Upper lobe of right lung (tissue), 1 donor: ENCODE results near the gene THYN1. TPM values are rescaled to one million over a fixed set of nuclear protein-coding genes. Genes with fewer than 3 reads are reported as not detected.

Experiments
- ATAC-seq: fragments of 200-7000 bp; cut with Tn5 transposase; one replicate; pipeline ENCODE4 v1.9.1; 2020; ENCODE audit warnings: mild to moderate bottlenecking, moderate library complexity
- DNase-seq: peaks from one replicate; pipeline ENCODE4 v3.0.0-alpha.2; 2020
- H3K27ac ChIP-seq: fragments of 200-600 bp; one replicate; pipeline ENCODE4 v1.8.0; 2022
- H3K27me3 ChIP-seq: fragments of 200-600 bp; one replicate; pipeline ENCODE4 v1.8.0; 2022; ENCODE audit warnings: mild to moderate bottlenecking
- H3K36me3 ChIP-seq: fragments of 200-600 bp; one replicate; pipeline ENCODE4 v1.8.0; 2022
- H3K4me1 ChIP-seq: fragments of 200-600 bp; one replicate; pipeline ENCODE4 v1.8.0; 2022
- H3K4me3 ChIP-seq: fragments of 200-600 bp; one replicate; pipeline ENCODE4 v1.8.0; 2022; ENCODE audit warnings: mild to moderate bottlenecking
- H3K9me3 ChIP-seq: fragments of 200-600 bp; one replicate; pipeline ENCODE4 v1.8.0; 2022
- intact Hi-C: fragments of 100-400 bp; cut with DNase I; formaldehyde crosslinking; loops from one replicate; pipeline ENCODE4 v1.11.0; 2022
- total RNA-seq: library from RNA; stranded (reverse); fragmentation: NEBNext Ultra II Directional; extraction: Animal tissue kit (Norgen Biotek cat#: 25700); gene quantifications from one replicate; pipeline ENCODE4 v1.2.1, GENCODE V29; 2021
- TF ChIP-seq, protein P1 (sequence below): fragments of 200-600 bp; IDR thresholded peaks from one replicate; pipeline ENCODE4 v1.8.0; 2022; ENCODE audit warnings: antibody characterized with exemption
- donor health status: DM: no; HTN: yes; CAD: no; lungs with severe emphysema.

THYN1 gene
- total RNA-seq, 1 donor from 2014 or later: 33.8 TPM

DNA sequence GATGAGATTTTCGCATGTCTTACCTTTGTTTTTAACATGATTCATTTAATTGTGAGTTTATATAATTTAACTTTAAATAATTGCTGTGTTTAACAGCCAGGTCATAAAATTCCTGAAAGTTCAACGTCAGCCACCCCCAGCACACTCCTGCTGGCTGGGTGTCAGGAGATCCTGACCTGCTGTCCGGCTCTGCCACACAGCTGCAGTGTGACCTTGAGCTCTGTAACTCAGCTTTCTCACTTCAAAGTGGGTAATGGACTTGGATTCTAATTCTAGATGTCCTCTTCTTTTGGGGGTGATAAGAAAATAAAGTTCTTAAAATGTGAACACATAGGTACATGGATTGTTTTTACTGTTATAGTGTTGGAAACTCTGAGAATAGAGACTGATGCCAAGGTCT, 17.8 kb downstream of the THYN1 start:
- H3K4me1 ChIP-seq: peaks cover 24% of the 10 kb centered on the region
- DNase-seq: no peak
- H3K27me3 ChIP-seq: no peaks in the 10 kb centered on the region
- no peak overlapping the region for H3K4me3 ChIP-seq
- ATAC-seq: no peak
- H3K36me3 ChIP-seq: peaks cover 28% of the 10 kb centered on the region
- no peaks in the 10 kb centered on the region for H3K9me3 ChIP-seq
- intact Hi-C loops: no loop called here
- H3K27ac ChIP-seq: no peak overlapping the region
- TF ChIP-seq, protein P1, sequence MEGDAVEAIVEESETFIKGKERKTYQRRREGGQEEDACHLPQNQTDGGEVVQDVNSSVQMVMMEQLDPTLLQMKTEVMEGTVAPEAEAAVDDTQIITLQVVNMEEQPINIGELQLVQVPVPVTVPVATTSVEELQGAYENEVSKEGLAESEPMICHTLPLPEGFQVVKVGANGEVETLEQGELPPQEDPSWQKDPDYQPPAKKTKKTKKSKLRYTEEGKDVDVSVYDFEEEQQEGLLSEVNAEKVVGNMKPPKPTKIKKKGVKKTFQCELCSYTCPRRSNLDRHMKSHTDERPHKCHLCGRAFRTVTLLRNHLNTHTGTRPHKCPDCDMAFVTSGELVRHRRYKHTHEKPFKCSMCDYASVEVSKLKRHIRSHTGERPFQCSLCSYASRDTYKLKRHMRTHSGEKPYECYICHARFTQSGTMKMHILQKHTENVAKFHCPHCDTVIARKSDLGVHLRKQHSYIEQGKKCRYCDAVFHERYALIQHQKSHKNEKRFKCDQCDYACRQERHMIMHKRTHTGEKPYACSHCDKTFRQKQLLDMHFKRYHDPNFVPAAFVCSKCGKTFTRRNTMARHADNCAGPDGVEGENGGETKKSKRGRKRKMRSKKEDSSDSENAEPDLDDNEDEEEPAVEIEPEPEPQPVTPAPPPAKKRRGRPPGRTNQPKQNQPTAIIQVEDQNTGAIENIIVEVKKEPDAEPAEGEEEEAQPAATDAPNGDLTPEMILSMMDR: no peak

DNA sequence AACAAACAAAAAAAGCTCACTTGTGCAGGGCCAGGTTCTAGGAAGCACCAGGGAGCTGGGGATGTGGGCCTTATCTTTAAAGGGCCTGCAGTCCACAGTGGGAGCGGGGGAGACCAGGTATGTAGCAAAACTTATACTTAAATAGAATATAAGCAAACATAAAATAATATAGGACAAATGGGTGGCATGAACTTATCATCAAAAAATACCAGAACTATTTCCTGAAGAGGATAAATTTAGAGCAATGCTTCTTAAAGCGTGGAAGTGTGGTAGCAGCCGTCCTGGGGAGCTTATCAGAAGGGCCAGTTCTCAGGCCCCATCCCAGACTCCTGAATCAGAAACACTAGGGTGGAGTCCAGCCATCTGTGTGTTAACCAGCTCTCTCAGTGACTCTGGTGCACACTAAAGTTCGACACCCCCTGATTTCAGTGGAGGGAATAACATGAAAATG, 19.4 kb downstream of the THYN1 start:
- H3K36me3 ChIP-seq: peaks cover 11% of the 10 kb centered on the region
- ATAC-seq (no peak), DNase-seq (no peak)
- H3K4me3 ChIP-seq: no peak overlapping the region
- intact Hi-C loops: no loop called here
- no peak overlapping the region for H3K27ac ChIP-seq
- H3K4me1 ChIP-seq: peaks cover 37% of the 10 kb centered on the region
- TF ChIP-seq, protein P1: no peak
- H3K27me3 ChIP-seq: no peaks in the 10 kb centered on the region
- no peaks in the 10 kb centered on the region for H3K9me3 ChIP-seq

DNA sequence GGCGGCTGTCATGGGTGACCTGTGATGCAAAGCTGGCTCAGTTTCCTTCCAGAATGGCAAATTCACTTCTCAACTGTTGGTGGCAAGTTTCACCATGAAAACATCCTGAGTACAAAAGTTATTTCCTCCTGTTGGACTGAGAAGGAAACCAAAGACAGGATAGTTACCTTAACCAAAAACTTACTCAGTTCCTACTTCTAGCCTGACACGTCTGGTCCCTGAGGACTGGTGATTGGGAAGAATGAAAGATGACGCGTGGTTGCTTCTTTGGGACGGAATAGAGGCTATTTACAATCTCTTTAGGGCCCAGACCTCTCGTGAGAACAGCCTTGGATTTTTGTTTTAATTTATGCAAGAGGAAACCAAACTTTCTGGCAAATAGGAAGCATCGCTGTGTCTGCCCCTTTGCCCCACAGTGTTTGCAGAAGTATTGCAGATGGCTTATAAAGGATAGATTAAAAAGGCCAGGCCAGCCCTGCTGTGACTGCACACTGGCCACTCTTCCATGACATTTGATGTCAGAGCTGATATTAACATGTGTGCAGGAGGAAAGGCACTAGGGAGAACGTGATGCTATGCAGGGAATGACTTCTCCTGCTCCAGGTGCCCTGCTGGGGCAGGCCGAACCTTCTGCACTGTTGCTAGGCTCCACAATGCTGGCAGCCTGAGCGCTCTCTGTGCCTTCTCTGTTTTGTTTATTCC, 21.0 kb downstream of the THYN1 start:
- Histone ChIP-seq H3K4me3 (no peak overlapping the region), H3K9me3 (no peaks in the 10 kb centered on the region), H3K27me3 (no peaks in the 10 kb centered on the region), H3K27ac (peak overlapping the region; percentile 31), H3K36me3 (peaks cover 9% of the 10 kb centered on the region), H3K4me1 (peaks cover 44% of the 10 kb centered on the region)
- intact Hi-C loops: no loop called here
- DNase-seq (no peak), ATAC-seq (peak; percentile 60)
- TF ChIP-seq, protein P1: no peak

DNA sequence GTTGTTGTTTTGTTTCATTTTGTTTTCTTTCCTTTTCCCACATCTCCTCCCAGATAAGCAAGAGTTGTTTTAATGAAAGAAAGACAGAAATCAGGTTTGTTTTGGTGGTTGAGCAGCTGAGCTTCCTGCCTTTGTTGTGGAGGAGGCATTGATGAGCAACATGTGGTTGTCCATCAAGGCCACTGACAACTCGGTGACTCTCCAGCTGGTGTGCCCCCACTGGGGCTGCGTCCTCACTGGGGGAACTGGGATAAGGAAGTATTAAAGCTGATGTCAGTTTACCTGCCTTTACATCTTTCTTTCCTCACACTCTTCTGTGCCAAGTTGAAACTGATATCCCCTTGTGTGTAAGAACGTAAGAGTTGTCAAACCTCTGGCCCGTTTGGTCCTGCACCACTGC, 22.8 kb downstream of the THYN1 start:
- Histone ChIP-seq H3K9me3 (no peaks in the 10 kb centered on the region), H3K4me1 (peaks cover 56% of the 10 kb centered on the region), H3K27ac (no peak overlapping the region), H3K27me3 (no peaks in the 10 kb centered on the region), H3K4me3 (no peak overlapping the region), H3K36me3 (peaks cover 8% of the 10 kb centered on the region)
- DNase-seq (no peak), ATAC-seq (no peak)
- intact Hi-C loops: no loop called here
- TF ChIP-seq, protein P1: no peak

DNA sequence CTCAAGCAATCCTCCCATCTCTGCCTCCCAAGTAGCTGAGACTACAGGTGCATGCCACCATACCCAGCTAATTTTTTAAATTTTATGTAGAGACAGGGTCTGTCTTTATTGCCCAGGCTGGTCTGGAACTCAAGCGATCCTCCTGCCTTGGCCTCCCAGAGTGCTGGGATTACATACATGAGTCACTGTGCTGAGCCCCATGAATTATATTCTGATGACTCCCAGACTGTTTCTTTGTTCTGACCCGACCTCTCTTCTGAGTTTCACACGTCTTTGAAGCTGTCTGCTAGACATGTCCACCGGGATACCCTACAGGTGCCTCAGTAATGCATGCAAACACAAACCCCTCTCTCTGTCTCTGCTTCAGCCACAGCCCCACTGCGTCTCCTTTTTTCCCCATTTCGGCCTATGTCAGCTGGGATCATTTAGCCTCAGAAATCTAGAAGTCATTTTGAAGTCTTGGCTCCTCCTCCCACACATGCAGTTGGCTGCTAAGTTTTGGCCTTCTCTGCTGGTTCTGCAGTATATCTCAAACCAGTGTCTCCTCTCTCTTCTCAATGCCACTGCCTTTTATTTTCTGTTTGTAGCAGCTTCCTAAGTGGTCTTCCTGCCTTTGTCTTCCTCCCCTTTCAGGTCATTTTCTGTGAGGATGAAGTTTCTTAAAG, 23.9 kb downstream of the THYN1 start:
- H3K9me3 ChIP-seq: no peaks in the 10 kb centered on the region
- ATAC-seq (no peak), DNase-seq (no peak)
- TF ChIP-seq, protein P1: no peak
- intact Hi-C loops: no loop called here
- no peak overlapping the region for H3K4me3 ChIP-seq
- no peaks in the 10 kb centered on the region for H3K36me3 ChIP-seq
- H3K27me3 ChIP-seq: no peaks in the 10 kb centered on the region
- peaks cover 56% of the 10 kb centered on the region for H3K4me1 ChIP-seq
- no peak overlapping the region for H3K27ac ChIP-seq
